Right forelimb (tissue), 1 donor: ENCODE measurements around the gene ESR1.
"Not testable (repeated sequence)": the region's sequence is repeated elsewhere in the genome, so short reads cannot be mapped to it uniquely, and the experiment has no call there.

Source experiments
- DNase-seq: peaks from one replicate; pipeline ENCODE4 v3.0.0-alpha.2; 2018

ESR1 gene

DNA sequence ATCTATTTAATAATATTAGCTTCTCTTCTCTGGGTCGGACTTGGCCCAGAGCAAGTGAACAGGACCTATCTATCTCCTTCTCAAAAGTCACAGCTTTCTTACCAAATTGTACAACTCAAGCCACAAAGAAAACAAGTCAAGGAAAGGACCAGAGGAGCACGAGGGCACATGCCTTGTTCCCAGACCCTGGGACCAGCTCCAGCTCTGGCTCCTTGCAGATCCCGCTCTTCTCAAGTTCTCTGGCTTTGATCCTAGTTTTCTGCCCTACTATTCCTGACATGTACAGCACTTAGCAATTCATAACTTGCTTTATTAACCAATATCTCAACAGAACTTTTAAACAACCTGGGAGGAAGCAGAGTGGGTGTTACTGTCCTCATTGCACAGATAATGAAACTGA is 185.9 kb downstream of the ESR1 start:
- DNase-seq, result no peak

DNA sequence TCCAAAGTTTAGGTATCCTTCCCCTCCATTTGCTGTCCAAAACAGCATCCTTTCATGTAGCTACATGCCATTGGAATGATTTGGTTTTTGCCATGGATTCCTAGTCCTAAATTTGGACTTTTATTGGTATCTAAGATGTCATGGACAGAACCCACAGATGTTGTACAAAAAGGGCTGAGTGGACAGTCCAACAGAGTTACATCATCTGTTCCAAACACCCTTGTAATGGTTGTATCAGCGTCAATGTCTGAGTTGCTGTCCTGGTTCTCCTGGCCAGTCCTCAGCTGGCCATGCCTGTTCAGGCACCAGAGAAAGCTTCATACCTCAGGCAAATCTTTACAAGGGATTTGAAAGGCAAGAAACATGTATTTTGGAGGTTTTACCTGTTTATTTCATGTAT is 191.3 kb downstream of the ESR1 start:
- DNase-seq, result no peak

DNA sequence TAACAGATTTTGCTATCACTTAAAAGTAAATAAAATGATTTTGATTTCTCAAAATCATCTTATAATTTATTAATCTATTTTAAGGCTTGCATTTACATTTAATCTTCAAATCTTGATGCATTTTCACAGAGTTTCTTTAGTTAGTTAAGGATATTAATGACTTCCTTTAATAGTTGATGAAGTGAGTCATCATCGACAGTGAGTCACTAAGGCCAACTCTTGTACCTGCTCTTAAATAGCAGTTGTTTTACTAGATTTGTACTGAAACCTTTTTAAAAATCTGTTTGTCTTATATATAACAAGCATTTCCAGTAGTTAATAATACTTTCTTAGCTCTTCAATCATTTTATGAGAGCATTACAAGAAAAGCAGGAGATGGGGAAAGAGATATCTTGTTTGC is 191.7 kb downstream of the ESR1 start:
- no peak for DNase-seq

DNA sequence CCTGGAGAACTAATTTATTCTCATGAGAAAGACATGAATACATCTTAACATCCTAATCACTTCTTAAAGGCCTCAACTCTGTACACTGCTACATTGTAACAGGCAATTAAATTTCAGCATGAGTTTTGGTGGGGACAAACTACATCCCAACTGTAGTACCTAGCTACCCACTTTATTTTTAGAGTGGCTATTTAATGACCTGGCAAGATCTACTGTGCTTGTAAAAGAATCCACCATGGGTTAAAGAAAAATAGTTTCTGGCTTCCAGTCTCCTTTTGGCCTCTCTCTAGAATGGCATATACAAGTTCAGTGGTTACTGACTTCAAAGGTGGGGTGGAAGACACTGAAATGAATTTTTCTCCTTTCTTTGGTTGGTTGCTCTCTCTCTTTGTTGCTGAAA is 193.9 kb downstream of the ESR1 start:
- DNase-seq, result no peak

DNA sequence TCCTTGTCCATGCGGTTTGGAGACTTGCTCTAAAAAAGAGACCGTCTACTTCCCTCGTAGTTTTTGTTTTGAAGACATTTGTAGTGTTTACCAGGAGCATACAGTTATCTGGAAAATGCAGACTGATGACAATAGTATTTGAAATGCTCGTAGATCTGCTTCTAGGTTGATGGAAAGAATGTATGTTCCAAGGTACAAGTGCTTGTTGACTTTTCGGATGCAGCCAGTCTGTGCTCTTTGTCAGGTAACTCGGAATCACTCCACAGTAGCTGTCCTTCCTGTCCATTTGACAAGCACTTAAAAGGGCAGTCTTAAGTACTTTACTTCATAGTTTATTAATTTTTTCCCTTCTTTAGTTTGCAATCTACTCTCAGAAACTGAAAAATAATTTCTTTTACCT is 194.8 kb downstream of the ESR1 start:
- no peak for DNase-seq

DNA sequence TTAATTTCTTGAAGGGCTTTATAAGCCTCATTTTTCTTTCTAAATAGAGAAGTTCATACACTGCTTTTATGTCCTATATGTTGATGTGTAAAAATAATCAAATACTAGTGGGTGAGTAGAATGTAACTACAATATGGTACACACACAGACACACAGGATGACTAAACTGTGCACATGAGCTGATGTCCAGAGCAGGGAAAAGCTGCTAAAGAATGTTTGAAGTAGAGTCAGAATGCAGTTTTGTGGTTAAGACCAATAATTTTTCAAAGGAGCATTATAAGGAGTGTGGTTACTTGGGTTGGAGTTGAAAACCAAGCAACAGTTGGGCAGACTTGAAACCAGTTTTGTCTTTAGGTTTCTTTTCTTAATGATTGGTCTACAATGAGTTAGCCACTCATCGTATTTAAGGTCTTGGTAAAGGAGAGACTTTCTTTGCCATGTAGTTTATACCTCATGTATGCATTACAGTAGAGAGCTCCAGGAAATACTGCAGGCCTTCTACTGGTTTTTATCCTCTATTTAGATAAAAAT is 196.6 kb downstream of the ESR1 start:
- DNase-seq, result no peak

DNA sequence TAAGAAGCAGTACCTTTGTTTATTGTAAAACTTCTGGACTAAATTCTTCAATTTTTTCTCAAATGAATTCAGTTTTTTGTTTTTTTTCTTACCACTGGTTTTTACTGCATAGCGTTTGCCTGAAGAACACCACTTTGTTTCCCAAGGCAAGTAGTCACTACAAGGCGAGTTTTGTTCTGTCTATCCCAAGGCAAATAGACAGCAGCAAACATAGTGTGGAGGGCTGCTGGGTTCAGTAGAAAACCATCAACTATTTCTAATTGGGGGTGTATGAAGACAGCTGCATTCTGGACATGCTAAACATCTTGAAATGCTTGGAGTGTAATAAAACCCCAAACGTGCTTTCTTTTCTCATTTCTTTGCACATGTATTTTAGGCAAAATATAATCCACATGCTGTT is 197.4 kb downstream of the ESR1 start:
- no peak for DNase-seq

DNA sequence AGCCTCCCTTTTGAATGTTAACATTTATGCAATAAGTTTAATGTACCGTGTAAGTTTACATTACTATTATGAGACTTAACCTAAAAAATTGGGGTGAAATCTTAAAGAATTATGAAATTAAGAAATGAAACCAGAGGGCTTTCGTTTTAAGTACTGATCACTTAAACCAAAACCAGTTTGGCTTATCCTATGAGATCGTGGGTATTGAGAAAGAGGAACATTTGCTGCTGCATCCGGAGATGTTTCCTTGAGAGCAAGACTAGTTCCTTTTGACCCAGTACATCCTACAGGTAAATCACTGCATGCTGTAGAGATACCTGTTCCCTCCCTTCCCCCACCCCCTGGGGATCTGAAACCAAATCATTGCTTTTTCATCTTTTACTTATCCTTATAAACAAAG is 201.3 kb downstream of the ESR1 start:
- no peak for DNase-seq

DNA sequence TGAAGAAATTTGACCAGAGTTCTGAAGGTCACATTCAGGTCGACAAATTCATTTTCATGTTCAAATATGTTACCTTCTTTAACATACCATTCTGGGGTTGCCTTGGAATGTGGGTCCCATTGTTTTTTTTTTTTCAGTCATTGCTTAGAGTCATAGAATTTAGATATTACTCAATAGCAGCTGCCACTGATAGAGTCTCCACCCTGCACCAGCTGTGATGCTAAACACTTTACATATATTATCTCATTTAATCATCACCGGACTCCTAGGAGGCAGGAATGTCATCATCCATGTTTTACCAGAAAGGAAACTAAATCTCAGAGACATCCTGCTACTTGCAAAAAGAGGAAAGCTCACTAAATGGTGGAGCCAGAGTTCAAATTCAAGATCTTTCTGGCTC is 204.7 kb downstream of the ESR1 start:
- no peak for DNase-seq

DNA sequence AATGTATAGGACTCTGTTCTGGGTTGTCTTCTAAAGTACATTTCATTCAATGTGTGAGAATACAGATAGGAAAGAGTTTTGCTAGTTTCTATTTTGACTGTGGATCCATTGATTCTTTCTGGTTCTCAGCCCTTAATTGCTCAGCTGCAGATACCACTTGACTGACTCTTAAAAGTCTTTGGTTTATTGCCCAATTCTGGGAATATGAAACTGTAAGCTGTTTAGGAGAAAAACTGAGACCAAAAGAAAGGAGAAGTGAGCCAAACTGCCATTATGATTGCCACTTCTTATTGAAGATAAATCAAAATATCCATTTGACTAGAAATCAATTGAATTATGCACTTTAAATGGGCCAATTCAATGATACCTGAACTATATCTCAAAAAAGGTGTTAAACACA is 211.4 kb downstream of the ESR1 start:
- no peak for DNase-seq

DNA sequence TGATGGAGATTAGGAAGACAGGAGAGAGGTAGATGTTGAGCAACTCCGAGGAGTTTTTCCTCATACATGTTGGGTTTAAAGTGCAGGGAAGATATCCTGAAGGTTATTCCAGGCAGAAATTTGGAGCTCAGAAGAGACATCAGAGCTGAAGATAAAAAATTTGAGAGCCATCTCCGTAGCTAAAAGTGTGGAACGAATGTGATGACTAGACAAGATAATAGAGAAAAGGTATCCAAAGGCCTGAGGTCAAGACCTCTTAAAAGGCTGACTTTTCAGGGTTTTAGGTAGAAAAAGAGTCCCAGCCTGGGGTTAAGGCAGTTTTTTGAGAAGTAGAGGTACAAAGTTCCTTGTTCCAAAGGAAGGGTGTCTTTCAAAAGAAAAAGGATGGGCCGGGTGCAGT is 214.8 kb downstream of the ESR1 start:
- no peak for DNase-seq

DNA sequence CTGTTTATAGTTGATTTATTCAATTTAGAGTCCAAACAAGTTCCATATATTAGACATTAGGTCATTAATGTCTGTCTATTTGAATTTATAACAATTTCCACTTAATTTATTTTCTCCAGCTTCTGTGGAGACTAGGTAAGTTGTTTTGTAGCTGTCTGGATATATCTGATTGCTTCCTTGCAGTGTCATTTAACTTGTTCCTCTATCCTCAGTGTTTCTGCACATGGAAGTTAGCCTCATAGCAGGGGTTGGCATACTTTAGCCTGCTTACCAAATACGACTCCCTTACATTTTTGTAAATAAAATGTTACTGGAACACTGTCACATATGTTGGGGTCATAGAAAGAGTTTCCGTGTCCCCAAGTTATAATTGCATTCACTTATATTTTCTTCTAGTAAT is 216.1 kb downstream of the ESR1 start:
- no peak for DNase-seq

DNA sequence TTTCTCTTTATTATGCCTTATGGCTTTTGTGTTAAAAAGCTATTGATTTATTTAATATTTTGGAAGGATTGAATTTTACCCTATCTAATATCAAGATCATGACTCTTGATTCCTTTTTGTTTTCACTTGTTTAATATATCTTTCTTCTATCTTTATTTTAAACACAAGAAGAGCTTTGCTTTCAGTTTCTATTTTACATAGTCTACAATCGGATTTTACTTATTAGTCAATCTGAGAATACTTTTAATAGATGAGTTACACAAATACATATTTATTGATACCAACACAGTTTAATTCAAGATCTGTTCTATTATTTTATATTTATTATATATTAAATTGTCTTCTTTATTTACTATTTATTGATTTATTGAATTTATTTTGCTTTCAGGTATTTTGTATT is 218.8 kb downstream of the ESR1 start:
- DNase-seq, result no peak

DNA sequence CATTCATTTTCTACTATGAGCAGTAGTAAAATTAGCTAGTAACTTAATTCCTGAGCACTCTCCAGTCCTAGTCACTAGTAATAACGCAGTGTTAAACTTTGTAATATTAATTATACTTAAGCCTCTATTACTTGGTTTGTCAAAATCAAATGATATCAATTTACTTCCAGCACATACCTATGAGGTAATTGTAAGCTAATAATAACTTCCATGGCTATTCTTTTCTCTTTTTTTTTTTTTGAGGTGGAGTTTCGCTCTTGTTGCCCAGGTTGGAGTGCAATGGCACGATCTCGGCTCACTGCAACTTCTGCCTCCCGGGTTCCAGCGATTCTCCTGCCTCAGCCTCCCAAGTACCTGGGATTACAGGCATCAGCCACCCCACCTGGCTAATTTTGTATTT is 219.3 kb downstream of the ESR1 start:
- DNase-seq, result not testable (repeated sequence)

DNA sequence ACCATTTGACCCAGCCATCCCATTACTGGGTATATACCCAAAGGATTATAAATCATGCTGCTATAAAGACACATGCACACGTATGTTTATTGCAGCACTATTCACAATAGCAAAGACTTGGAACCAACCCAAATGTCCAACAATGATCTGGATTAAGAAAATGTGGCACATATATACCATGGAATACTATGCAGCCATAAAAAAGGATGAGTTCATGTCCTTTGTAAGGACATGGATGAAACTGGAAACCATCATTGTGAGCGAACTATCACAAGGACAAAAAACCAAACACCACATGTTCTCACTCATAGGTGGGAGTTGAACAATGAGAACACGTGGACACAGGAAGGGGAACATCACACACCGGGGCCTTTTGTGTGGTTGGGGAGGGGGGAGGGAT is 226.3 kb downstream of the ESR1 start:
- DNase-seq, result not testable (repeated sequence)

DNA sequence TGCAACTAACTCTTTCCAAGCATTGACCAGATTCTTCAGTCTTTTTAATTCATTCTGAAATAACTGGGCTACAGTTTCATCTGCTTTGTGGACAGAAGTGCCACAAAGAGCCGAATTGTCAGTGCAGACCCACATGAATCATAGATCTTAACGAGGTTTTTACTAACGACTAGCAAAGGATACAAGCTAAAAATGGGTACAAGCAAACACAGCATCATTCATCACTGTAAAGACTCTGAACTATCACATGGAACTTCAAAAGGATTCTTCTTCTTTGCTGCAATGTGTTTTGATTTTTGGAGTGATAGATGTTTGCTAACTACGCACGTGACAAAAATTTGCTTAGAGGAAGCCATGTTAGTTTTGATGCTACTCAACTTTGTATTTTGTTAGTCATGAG is 227.1 kb downstream of the ESR1 start:
- no peak for DNase-seq

DNA sequence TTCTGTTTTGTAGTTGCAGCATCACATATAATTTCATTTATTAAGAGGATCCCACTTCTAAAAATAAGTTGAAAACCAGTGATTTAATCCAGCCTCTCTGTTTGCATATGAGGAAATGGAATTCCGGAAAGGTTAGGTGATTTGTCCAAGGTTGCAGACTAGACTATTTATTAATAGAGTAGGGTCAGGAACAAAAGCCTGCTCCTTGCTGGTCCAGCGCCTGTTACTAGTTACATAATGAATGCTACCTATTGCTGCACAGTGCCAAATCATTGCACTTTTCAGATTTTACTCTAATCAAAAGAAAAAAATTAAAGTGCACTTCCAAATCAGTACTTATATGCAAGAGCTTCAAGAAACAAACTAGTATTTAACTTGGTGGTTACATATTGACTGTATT is 238.6 kb downstream of the ESR1 start:
- DNase-seq, result no peak

DNA sequence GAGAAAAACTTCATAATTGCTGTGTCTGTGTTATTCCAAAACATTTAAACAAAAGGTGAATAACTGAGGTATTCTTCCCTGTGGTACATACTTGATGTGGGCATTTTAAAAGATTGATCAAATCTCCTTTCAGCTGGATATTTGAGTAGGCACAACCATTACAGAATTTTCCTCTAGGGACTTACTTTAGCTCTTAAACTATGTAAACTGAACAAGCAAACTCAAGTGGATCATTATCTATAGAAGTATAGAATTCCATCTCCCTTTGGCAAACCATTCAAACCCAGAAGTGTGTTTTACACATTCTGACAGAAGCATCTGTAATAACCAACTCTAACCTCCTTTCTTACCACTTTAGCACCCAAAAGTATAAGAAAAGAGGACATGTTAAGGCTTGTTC is 241.4 kb downstream of the ESR1 start:
- no peak for DNase-seq

DNA sequence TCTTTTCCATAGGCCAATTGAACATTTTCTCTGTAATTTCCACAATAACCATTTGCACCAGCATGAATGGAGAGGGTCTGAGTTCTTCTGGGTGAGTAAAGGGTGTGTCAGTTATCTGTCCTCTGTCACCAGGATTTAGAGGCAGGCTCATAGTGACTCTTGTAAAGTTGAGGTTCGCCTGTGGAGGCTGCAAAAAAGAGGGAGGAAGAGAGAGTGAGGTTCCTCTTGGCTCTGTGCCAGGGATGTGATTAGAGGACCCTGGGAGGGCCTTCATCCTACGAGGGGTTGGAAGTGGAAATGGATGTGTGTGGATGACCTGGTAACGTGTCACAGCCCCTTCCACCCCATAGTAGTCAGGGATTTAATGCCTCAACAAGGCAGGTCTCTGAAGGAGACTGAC is 242.0 kb downstream of the ESR1 start:
- no peak for DNase-seq

DNA sequence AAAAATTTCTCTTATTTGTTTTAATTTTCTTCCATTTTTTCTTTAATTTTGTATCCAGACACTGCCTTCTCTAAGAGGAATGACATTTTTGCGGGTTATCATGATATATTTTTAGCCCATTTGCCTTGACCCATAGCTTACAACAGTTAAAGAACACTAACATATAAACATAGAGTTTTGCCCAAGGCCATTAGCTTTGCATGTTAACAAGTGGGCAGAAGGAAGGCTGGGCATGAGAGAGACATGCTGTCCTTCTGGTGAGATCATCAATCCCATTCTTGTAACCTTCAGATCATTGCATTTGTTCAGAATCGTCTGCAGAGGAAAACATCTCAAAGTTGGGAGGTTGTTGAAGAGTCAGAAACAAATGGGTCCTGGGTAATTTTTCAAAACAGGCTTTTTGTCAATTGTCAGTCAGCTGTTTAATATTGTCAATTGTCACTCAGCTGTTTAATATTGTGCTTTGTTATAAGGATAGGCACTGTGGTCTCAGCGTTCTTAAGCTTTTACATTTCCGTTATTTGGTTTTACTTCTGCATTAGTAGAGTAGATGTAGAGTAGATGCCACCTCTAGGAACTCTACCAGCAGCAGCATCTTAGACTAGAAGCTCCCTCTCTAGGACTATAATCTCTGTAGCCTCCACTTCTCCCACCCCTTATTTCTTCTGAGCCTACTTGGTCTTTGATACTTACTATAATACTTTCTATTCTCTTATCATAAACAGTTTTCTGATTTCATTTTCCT is 243.1 kb downstream of the ESR1 start:
- DNase-seq, result no peak

DNA sequence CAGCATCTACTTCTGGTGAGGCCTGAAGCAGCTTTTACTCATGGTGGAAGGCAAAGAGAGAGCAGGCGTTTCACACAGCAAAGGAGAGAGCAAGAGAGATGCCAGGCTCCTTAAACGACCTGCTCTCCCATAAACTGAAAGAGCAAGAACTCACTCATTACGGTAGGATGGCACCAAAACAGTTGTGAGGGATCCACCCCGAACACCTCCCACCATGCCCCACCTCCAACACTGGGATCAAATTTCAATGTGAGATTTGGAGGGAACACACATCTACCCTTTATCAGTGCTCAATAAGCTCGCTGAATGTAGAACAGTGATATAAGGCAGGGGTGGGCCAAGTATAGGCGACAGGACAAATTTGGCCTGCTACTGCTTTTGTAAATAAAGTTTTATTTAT is 244.6 kb downstream of the ESR1 start:
- DNase-seq, result no peak

DNA sequence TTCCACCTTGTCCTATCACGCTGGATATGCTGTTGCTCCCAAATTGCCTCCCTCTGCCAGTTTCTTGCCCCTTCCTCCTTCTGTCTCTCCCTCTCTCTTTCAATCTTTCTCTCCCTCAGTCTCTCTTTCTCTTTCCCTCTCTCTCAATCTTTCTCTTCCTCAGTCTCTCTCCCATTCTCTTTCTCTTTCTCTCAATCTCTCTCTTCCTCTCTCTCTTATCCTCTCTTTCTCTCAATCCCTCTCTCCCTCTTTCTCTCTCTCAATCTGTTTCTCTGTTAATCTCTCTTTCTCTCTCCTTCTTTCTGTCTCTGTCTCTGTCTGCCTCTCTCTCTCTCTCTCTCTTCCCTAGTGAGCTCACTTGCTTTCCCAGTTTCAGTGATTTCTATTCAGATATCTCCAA is 245.8 kb downstream of the ESR1 start:
- no peak for DNase-seq

DNA sequence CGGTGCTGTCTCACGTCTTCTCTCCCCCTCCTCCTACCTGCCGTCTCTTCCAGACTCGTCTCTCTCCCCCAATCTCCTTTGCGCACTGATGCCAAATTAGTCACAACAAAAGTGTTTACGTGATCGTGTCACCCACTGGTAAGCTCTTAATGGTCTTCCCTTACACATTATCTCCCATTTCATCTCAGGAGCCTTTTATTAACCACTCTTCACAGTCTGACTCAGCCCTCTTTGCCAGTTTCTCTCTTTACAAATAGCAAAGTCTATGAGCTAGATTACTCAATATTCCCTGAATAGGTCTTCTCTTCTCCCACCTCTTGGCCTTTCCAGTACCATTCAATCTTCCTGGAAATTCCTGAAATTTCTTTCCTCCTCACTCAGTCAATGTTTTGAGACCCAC is 247.0 kb downstream of the ESR1 start:
- DNase-seq, result no peak

DNA sequence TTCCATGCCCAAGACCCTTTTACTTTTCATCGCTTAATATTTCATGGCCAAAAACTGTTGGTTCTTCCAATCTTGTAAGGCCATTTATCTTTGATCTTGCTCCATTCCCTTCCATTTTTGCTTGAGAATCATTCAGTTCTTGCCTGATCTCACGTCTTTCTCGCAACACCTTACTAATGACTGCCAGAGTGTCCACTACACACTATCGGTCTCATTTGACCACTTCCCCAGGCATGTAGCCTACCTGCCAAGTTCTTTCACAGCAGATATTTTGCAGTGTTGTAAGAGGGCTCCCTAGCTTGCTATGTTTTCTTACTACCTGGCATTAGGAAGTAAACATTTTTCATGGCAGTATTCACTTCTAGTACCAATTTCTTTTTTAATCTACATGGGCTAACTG is 248.0 kb downstream of the ESR1 start:
- DNase-seq, result no peak

DNA sequence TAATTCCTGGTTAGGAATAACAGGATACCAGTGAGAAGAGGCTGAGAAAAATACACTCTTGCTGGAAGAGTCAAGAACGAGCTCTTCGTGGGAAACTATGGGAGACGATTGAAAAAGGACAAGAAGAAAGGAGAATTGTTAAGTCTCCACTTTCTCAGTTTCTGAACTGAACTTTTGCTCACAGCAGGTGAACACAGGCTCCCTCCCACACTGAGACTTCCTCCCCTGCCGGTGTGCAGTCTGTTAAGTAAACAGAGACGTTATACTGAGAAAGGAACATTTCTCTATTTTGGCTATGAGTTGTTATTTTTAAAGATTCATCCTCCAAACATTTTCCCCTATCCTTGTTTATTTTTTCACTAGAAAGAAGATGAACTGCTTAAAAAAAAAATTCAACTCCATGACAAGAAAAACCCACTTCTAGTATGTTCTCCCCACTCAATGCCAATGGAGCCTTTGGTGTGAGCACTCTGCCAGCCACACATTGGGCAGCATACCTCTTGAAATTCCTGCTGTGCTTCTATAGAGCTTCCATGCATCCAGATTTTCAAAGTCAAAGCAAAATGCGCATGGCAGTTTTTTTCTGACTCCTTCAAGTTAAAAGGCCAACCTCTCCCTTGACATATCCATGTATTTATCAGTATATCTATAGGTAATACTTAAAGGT is 250.5 kb downstream of the ESR1 start:
- DNase-seq, result no peak
